ENCODE results near the gene LEPROT. TPM values are rescaled to one million over a fixed set of nuclear protein-coding genes. Genes with fewer than 3 reads are reported as not detected.

The LEPROT gene
- total and polyA plus RNA-seq, 10 of the 15 experiments (the other 5 are each of a cell fraction or from before 2014, with no cell fraction given), result 14.9 to 38.1 (median 17.4) TPM

- TF ChIP-seq CEBPZ (IDR thresholded peaks at IDR 0.05; ENCODE audit: low read depth, low read length), result no peak
- no peak for TF ChIP-seq NFYB (IDR thresholded peaks at IDR 0.05; ENCODE audit: insufficient read depth, low read depth, low read length)
- TF ChIP-seq CBX3 (IDR thresholded peaks at IDR 0.05; ENCODE audit: borderline replicate concordance, low read depth), result no peak
These were observed 26.5 kb upstream of the LEPROT start (continued) for GRCh38 chr1:65393928-65394327.

GRCh38 chr1:65395887-65396612, 24.4 kb upstream of the LEPROT start:
- CTCF ChIA-PET, result interaction anchor here (0.8 kb wide), 1 partner anchor 159 kb away, joined by 3 read pairs; no protein-coding TSS in a partner anchor

More at GRCh38 chr1:65395887-65396612, 24.4 kb upstream of the LEPROT start:
- ChIA-PET SMC1A (ENCODE audit: uncharacterized antibody, unreplicated experiment) (no interaction called here), POLR2A (no interaction called here), RAD21 (ENCODE audit: unreplicated experiment) (no interaction called here)
- ATAC-seq, result no peak
- no peak for DNase-seq (ENCODE audit: low read depth, low spot score)
- Histone ChIP-seq H3K79me2 (ENCODE audit: control insufficient read depth, insufficient read depth, low read length) (no peaks in the 10 kb centered on the region), H3K4me2 (ENCODE audit: control insufficient read depth, insufficient read depth) (no peak overlapping the region), H3K27me3 (replicated peaks in 1 of 2; ENCODE audit: control insufficient read depth in 2 of 2, insufficient read depth in 2 of 2, low read length in 1 of 2) (no peaks in the 10 kb centered on the region), H3K4me3 (no peak overlapping the region), H2AFZ (ENCODE audit: control insufficient read depth, low read depth, low read length) (no peak overlapping the region), H3K9ac (ENCODE audit: control insufficient read depth, insufficient read depth, low read length) (no peak overlapping the region), H4K20me1 (ENCODE audit: control insufficient read depth, insufficient read depth) (no peaks in the 10 kb centered on the region), H3K9me3 (replicated peaks; ENCODE audit: control insufficient read depth, insufficient read depth, low read length) (no peaks in the 10 kb centered on the region), H3K27ac (ENCODE audit: control insufficient read depth, insufficient read depth) (no peak overlapping the region), H3K36me3 (ENCODE audit: control insufficient read depth in 2 of 2, insufficient read depth in 2 of 2, low read length in 1 of 2) (no peaks in the 10 kb centered on the region), H3K4me1 (ENCODE audit: control insufficient read depth, insufficient read depth, low read length) (no peaks in the 10 kb centered on the region)
- in situ Hi-C loops (cut with MboI), result no loop called here
- FAIRE-seq, result no peak
- WGBS (ENCODE audit: insufficient coverage, insufficient replicate concordance, low lambda C conversion rate, missing lambda C conversion rate), result 53% methylated on average over 3 of the region's 3 CpGs
- no TSS peak for BruUV-seq (replicated peaks)
- intact Hi-C loops (cut with micrococcal nuclease; ENCODE audit: unreplicated experiment), result no loop called here
- TF ChIP-seq RUNX3 (IDR thresholded peaks at IDR 0.05; ENCODE audit: low read length) (peak; percentile 11; the same call in 1 of the 2 replicates), CUX1 (IDR thresholded peaks at IDR 0.05; ENCODE audit: insufficient replicate concordance, low read depth, low read length) (no peak), ATF2 (IDR thresholded peaks at IDR 0.05; ENCODE audit: low read length) (no peak)
